Measurements from ENCODE around the gene HOXB8.

HOXB8 gene

GRCh38 chr17:48611213-48611612 lies 3.9 kb downstream of the HOXB8 start:
- DNase-seq, result no peak

- DNase-seq, result peak in 4 of 58 donors; percentile 1 to 10 (median 6)
These were observed 4.5 kb downstream of the HOXB8 start, which contains the start of gene HOXB7 for GRCh38 chr17:48610282-48611211. HOXB7 (minus strand) TSS chr17:48611017; CDS start chr17:48610918, 99 bp downstream.

- DNase-seq, result no peak
These were observed 5.3 kb downstream of the HOXB8 start for GRCh38 chr17:48609759-48610281.

GRCh38 chr17:48609033-48609432 lies 6.1 kb downstream of the HOXB8 start:
- DNase-seq, result no peak

GRCh38 chr17:48608494-48608834 lies 6.6 kb downstream of the HOXB8 start:
- DNase-seq, result no peak

GRCh38 chr17:48606892-48607614 lies 8.0 kb downstream of the HOXB8 start:
- DNase-seq, result no peak

GRCh38 chr17:48605991-48606891 lies 8.9 kb downstream of the HOXB8 start:
- DNase-seq, result no peak

- no peak for DNase-seq
These were observed 9.6 kb downstream of the HOXB8 start for GRCh38 chr17:48605409-48605919.

GRCh38 chr17:48604770-48605329 lies 10.2 kb downstream of the HOXB8 start, which contains the start of gene HOXB6:
HOXB6 (minus strand) TSS chr17:48604986; CDS start chr17:48598150, 6,836 bp downstream.
- no peak for DNase-seq

GRCh38 chr17:48603959-48604769 lies 10.9 kb downstream of the HOXB8 start:
- DNase-seq, result no peak

GRCh38 chr17:48601539-48602425 lies 13.3 kb downstream of the HOXB8 start:
- no peak for DNase-seq

GRCh38 chr17:48601207-48601538 lies 13.9 kb downstream of the HOXB8 start:
- DNase-seq, result no peak

GRCh38 chr17:48600244-48601098 lies 14.6 kb downstream of the HOXB8 start:
- DNase-seq, result no peak

GRCh38 chr17:48599354-48599753 lies 15.7 kb downstream of the HOXB8 start:
- DNase-seq, result no peak

- no peak for DNase-seq
These were observed 16.4 kb downstream of the HOXB8 start for GRCh38 chr17:48598736-48599135.

GRCh38 chr17:48597778-48598631 lies 17.1 kb downstream of the HOXB8 start:
- no peak for DNase-seq

- DNase-seq, result no peak
These were observed 17.6 kb downstream of the HOXB8 start for GRCh38 chr17:48597528-48597777.

All from anterior cingulate cortex (tissue), 58 donors.